ENCODE results near the gene RNF150. TPM values are rescaled to one million over a fixed set of nuclear protein-coding genes. Genes with fewer than 3 reads are reported as not detected.

The RNF150 gene
- total RNA-seq, 2 donors from 2014 or later = 2.3 to 4.6 TPM

- TF ChIP-seq, protein P1, sequence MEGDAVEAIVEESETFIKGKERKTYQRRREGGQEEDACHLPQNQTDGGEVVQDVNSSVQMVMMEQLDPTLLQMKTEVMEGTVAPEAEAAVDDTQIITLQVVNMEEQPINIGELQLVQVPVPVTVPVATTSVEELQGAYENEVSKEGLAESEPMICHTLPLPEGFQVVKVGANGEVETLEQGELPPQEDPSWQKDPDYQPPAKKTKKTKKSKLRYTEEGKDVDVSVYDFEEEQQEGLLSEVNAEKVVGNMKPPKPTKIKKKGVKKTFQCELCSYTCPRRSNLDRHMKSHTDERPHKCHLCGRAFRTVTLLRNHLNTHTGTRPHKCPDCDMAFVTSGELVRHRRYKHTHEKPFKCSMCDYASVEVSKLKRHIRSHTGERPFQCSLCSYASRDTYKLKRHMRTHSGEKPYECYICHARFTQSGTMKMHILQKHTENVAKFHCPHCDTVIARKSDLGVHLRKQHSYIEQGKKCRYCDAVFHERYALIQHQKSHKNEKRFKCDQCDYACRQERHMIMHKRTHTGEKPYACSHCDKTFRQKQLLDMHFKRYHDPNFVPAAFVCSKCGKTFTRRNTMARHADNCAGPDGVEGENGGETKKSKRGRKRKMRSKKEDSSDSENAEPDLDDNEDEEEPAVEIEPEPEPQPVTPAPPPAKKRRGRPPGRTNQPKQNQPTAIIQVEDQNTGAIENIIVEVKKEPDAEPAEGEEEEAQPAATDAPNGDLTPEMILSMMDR (IDR thresholded peaks at IDR 0.05) = no peak
- TF ChIP-seq POLR2A (IDR thresholded peaks at IDR 0.05) = no peak
- 8 to 22% methylated on average over 1 of the region's 1 CpG for WGBS, 2 donors
- peak; percentile 80 for ATAC-seq
Measured at GRCh38 chr4:140995058-140995457, 138.2 kb downstream of the RNF150 start.

DNA sequence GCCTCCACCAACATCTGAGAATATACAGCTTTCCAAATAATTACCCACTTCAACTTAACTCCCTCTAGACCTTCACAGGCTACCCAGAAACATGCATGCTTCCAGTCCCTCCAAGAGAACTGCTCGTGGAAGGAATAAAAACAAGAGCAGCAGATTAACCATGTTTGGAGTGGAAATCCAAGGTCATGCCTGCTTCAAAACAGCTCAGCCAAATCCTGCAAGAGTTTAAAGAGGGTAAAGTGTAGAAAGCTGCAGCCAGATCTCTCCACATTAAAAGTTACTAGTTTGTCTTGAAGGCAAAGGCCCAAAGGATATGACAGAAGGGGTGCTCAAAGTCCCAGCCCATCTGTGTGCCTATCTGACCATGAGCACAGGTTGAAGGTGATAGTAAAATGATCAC, 139.3 kb downstream of the RNF150 start:
- H3K4me1 ChIP-seq = peaks cover 25% of the 10 kb centered on the region
- DNase-seq (no peak), ATAC-seq (no peak)
- H3K27me3 ChIP-seq = no peaks in the 10 kb centered on the region
- H3K36me3 ChIP-seq (replicated peaks in 1 of 2; ENCODE audit: insufficient read depth in 1 of 2, low read depth in 2 of 2) = no peaks in the 10 kb centered on the region
- no peak overlapping the region for H3K4me3 ChIP-seq
- H3K9me3 ChIP-seq = no peaks in the 10 kb centered on the region
- TF ChIP-seq, protein P1 (IDR thresholded peaks at IDR 0.05) = no peak
- no peak for TF ChIP-seq POLR2A (IDR thresholded peaks at IDR 0.05)
- WGBS, 2 donors = 6 to 18% methylated on average over 1 of the region's 1 CpG
- peak overlapping the region in 1 of 4 donors; percentile 12 for H3K27ac ChIP-seq
- intact Hi-C loops (cut with DNase I) = no loop called here

More at GRCh38 chr4:140995058-140995457, 138.2 kb downstream of the RNF150 start:
- no peaks in the 10 kb centered on the region for H3K36me3 ChIP-seq (replicated peaks in 1 of 2; ENCODE audit: insufficient read depth in 1 of 2, low read depth in 2 of 2)
- H3K4me1 ChIP-seq = peaks cover 25% of the 10 kb centered on the region
- H3K27me3 ChIP-seq = no peaks in the 10 kb centered on the region
- peak overlapping the region in 3 of 4 donors; percentile 13 to 35 (median 31) for H3K27ac ChIP-seq
- intact Hi-C loops (cut with DNase I) = no loop called here
- no peak overlapping the region for H3K4me3 ChIP-seq
- no peaks in the 10 kb centered on the region for H3K9me3 ChIP-seq
- peak; percentile 47 to 72 (median 60) for DNase-seq

DNA sequence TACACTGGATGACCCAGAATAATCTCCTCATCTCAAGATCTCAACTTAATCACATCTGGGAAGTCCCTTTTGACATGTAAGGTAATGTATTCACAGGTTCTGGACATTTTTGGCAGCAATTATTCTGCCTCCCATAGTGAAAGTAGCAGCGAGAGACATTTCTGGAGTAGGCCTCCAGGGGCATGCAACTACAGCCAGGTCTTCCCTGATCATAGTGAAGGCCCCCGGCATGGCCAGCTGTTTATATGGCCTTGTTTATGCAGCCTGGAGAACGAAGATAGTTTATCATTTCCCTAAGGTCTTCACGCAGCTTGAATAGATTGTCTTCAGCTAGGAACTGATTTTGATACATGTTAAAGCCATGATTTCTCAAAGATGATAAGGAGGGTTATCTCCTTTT, 139.9 kb downstream of the RNF150 start:
- DNase-seq (no peak), ATAC-seq (no peak)
- Histone ChIP-seq H3K4me3 (no peak overlapping the region), H3K4me1 (peaks cover 25% of the 10 kb centered on the region), H3K27ac (peak overlapping the region in 1 of 4 donors; percentile 12), H3K27me3 (no peaks in the 10 kb centered on the region), H3K36me3 (replicated peaks in 1 of 2; ENCODE audit: insufficient read depth in 1 of 2, low read depth in 2 of 2) (no peaks in the 10 kb centered on the region), H3K9me3 (no peaks in the 10 kb centered on the region)
- intact Hi-C loops (cut with DNase I) = no loop called here
- 60 to 70% methylated on average over 4 of the region's 4 CpGs for WGBS, 2 donors
- TF ChIP-seq, protein P1 (IDR thresholded peaks at IDR 0.05) = no peak
- TF ChIP-seq POLR2A (IDR thresholded peaks at IDR 0.05) = no peak

- no peaks in the 10 kb centered on the region for H3K27me3 ChIP-seq
- no peaks in the 10 kb centered on the region for H3K36me3 ChIP-seq (replicated peaks in 1 of 2; ENCODE audit: insufficient read depth in 1 of 2, low read depth in 2 of 2)
- no peak overlapping the region for H3K27ac ChIP-seq
- H3K4me3 ChIP-seq = no peak overlapping the region
- WGBS, 2 donors = 78 to 82% methylated on average over 3 of the region's 3 CpGs
- DNase-seq (no peak), ATAC-seq (no peak)
- no peaks in the 10 kb centered on the region for H3K9me3 ChIP-seq
- TF ChIP-seq POLR2A (IDR thresholded peaks at IDR 0.05) = no peak
- TF ChIP-seq, protein P1 (IDR thresholded peaks at IDR 0.05) = no peak
- intact Hi-C loops (cut with DNase I) = no loop called here
- peaks cover 17% of the 10 kb centered on the region for H3K4me1 ChIP-seq
Measured at GRCh38 chr4:140989944-140990343, 143.3 kb downstream of the RNF150 start.

GRCh38 chr4:140986045-140986444, 147.2 kb downstream of the RNF150 start:
- H3K9me3 ChIP-seq = no peaks in the 10 kb centered on the region
- no peak for ATAC-seq
- H3K27ac ChIP-seq = no peak overlapping the region
- no peaks in the 10 kb centered on the region for H3K27me3 ChIP-seq
- intact Hi-C loops (cut with DNase I) = no loop called here
- H3K36me3 ChIP-seq (replicated peaks in 1 of 2; ENCODE audit: insufficient read depth in 1 of 2, low read depth in 2 of 2) = no peaks in the 10 kb centered on the region
- no peaks in the 10 kb centered on the region for H3K4me1 ChIP-seq
- H3K4me3 ChIP-seq = no peak overlapping the region
- DNase-seq = no peak
- whole genome bisulfite sequencing, 2 donors = 79 to 82% methylated on average over 5 of the region's 5 CpGs
- TF ChIP-seq, protein P1 (IDR thresholded peaks at IDR 0.05) = no peak
- TF ChIP-seq POLR2A (IDR thresholded peaks at IDR 0.05) = no peak

All from body of pancreas (tissue), 4 donors.